GM23248 (cell line): Measurements from ENCODE around the gene KIF1B. TPM values are rescaled to one million over a fixed set of nuclear protein-coding genes. Genes with fewer than 3 reads are reported as not detected.
"Not testable (repeated sequence)": the region's sequence is repeated elsewhere in the genome, so short reads cannot be mapped to it uniquely, and the experiment has no call there.

Experiments
- DNase-seq: peaks from one replicate; pipeline ENCODE4 v3.0.0-alpha.2; 2015
- H2AFZ ChIP-seq: fragments of 200-600 bp; sonication (generic); 2 replicates; pipeline ENCODE4 v1.6.1; 2016; ENCODE audit warnings: antibody characterized with exemption
- H3F3A ChIP-seq: fragments of 200-600 bp; sonication (generic); 2 replicates; pipeline ENCODE4 v1.6.1; 2016; ENCODE audit warnings: mild to moderate bottlenecking, antibody characterized with exemption, mixed run types; ENCODE audit not compliant: insufficient read depth
- H3K27ac ChIP-seq: fragments of 200-600 bp; sonication (generic); 2 replicates; pipeline ENCODE4 v1.5.1; 2016; ENCODE audit warnings: mild to moderate bottlenecking
- H3K27me3 ChIP-seq: fragments of 200-600 bp; sonication (generic); replicated peaks from 2 replicates; pipeline ENCODE4 v1.6.1; 2016; ENCODE audit warnings: mild to moderate bottlenecking; ENCODE audit not compliant: insufficient read depth
- H3K36me3 ChIP-seq: fragments of 200-600 bp; sonication (generic); 2 replicates; pipeline ENCODE4 v1.6.1; 2016; ENCODE audit warnings: low read depth, mild to moderate bottlenecking
- H3K4me1 ChIP-seq: fragments of 200-600 bp; sonication (generic); 2 replicates; pipeline ENCODE4 v1.6.1; 2016; ENCODE audit warnings: mild to moderate bottlenecking; ENCODE audit not compliant: insufficient read depth
- H3K4me2 ChIP-seq: fragments of 200-600 bp; sonication (generic); one replicate; pipeline ENCODE4 v1.6.1; 2016; ENCODE audit warnings: mild to moderate bottlenecking; ENCODE audit not compliant: unreplicated experiment
- H3K4me3 ChIP-seq: fragments of 200-600 bp; sonication (generic); 2 replicates; pipeline ENCODE4 v1.5.1; 2016; ENCODE audit warnings: mild to moderate bottlenecking
- H3K79me2 ChIP-seq: fragments of 200-600 bp; sonication (generic); 2 replicates; pipeline ENCODE4 v1.6.1; 2016; ENCODE audit warnings: mild to moderate bottlenecking; ENCODE audit not compliant: insufficient read depth
- H3K9ac ChIP-seq: fragments of 200-600 bp; sonication (generic); 2 replicates; pipeline ENCODE4 v1.6.1; 2016; ENCODE audit warnings: mild to moderate bottlenecking
- H3K9me2 ChIP-seq: fragments of 200-600 bp; sonication (generic); 2 replicates; pipeline ENCODE4 v1.6.1; 2016; ENCODE audit warnings: mixed run types, mild to moderate bottlenecking, moderate library complexity; ENCODE audit not compliant: insufficient read depth
- H3K9me3 ChIP-seq: fragments of 200-600 bp; sonication (generic); one replicate; pipeline ENCODE4 v1.6.1; 2017; ENCODE audit warnings: low read depth
- H4K20me1 ChIP-seq: fragments of 200-600 bp; sonication (generic); 2 replicates; pipeline ENCODE4 v1.6.0; 2016; ENCODE audit not compliant: insufficient read depth
- EZH2 ChIP-seq: fragments of 200-600 bp; sonication (generic); IDR thresholded peaks from 2 replicates; pipeline ENCODE4 v1.6.1; 2018; ENCODE audit warnings: antibody characterized with exemption, mild to moderate bottlenecking; ENCODE audit not compliant: insufficient read depth, poor library complexity, severe bottlenecking
- EZH2phosphoT487 ChIP-seq: fragments of 200-600 bp; sonication (generic); IDR thresholded peaks from 2 replicates; pipeline ENCODE4 v1.6.1; 2018; ENCODE audit warnings: antibody characterized with exemption, moderate library complexity, mild to moderate bottlenecking, low read depth; ENCODE audit not compliant: insufficient read depth
- WGBS, 2 experiments: methylation state at CpG; one replicate each; pipeline ENCODE4 v1.1.6; 2015 to 2017; ENCODE audit warnings: low lambda C conversion rate in 2 of 2, low coverage in 1 of 2; ENCODE audit errors: missing lambda C conversion rate in 2 of 2; 5-methylcytosine and 5-hydroxymethylcytosine counted together
- in situ Hi-C: fragments of 300-500 bp; cut with MboI; formaldehyde crosslinking; loops from 2 replicates; pipeline ENCODE4 v1.15.0; 2020
- polyA plus RNA-seq: library from polyadenylated mRNA; unstranded; fragments of >200 nt; fragmentation: Nextera tagmentation; extraction: Ambion mirVana; gene quantifications from 2 replicates; pipeline ENCODE4 v1.2.1, GENCODE V29; 2016
- total RNA-seq: library from RNA; depleted of rRNA; stranded (reverse); fragments of >200 nt; shearing (Covaris generic); gene quantifications from 2 replicates; pipeline ENCODE4 v1.2.3, GENCODE V29; 2014

The KIF1B gene
- total and polyA plus RNA-seq, 2 experiments from 2014 or later = 14.8 to 24.8 TPM

DNA sequence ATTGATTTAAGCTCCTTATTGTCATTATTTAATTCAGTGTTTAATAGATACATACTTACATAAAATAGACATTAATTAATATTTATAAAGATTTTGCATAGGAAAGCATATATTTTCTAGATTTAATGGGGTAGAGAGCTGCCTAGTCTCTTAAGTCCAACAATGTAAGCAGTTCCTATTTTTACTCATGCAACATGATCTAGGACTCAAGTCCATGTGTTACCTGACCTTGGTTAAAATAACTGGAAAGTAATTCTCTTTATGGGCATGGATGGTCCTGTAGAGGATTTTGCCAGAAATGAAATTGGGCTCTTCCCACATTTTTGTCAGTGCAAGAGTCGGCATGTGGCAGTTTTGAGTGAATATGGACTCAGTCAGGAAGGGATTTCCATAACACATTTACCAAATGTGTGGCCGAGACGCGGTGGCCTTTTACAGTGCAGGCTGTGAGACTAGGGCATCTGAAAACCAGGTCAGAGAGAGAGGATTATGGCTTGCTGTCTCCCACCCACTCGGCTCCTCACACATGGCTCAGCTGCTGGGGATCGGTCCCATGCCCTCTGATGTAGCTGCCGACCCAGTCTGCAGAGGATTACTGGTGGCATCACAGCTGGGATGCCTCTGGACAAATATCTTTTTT is 6.2 kb upstream of the KIF1B start:
- TF ChIP-seq EZH2 (no peak), EZH2phosphoT487 (no peak)
- in situ Hi-C loops = no loop called here
- Histone ChIP-seq H3K9me2 (no peaks in the 10 kb centered on the region), H3F3A (peaks cover 1% of the 10 kb centered on the region; the same call in 1 of the 2 replicates), H3K27me3 (no peaks in the 10 kb centered on the region), H3K27ac (no peak overlapping the region), H3K4me3 (no peak overlapping the region), H3K9me3 (no peaks in the 10 kb centered on the region), H2AFZ (no peak overlapping the region), H3K9ac (no peak overlapping the region), H3K79me2 (no peaks in the 10 kb centered on the region), H3K36me3 (no peaks in the 10 kb centered on the region), H3K4me2 (no peak overlapping the region), H3K4me1 (no peaks in the 10 kb centered on the region), H4K20me1 (no peaks in the 10 kb centered on the region)
- no peak for DNase-seq
- WGBS, 2 experiments = 61 to 62% methylated on average over 7 of the region's 7 CpGs

DNA sequence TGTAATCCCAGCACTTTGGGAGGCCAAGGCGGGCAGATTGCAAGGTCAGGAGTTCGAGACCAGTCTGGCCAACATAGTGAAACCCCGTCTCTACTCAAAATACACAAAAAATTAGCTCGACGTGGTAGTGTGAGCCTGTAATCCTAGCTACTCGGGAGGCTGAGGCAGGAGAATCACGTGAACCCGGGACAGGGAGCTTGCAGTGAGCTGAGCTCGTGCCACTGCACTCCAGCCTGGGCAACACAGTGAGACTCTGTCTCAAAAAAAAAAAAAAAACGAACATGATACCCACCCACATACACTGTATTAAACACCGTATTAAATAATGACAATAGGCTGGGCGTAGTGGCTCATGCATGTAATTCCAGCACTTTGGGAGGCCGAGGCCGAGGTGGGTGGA is 5.2 kb upstream of the KIF1B start:
- H3K4me2 ChIP-seq, H3K9me2 ChIP-seq: not testable (repeated sequence)

DNA sequence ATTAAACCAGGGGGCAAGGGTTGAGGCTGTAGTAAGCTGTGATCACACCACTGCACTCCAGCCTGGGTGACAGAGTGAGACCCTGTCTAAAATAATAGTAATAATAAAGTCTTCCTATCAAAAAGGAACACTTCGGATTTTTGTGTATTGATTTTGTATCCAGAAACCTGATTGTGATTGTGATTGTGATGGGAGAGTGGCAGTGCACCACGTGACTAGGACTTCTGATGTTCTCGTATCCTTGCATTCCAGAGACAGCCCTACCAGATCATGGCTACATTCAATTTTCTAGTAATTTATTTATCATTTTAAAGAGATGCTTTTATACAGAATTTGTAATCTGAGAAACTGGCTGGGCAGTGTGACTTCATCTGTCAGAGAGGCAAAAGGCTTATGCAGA is 2.6 kb upstream of the KIF1B start:
- peaks cover 18% of the 10 kb centered on the region for H3F3A ChIP-seq
- H3K4me2 ChIP-seq = no peak overlapping the region
- no peak overlapping the region for H2AFZ ChIP-seq
- peaks cover 8% of the 10 kb centered on the region for H4K20me1 ChIP-seq
- no peaks in the 10 kb centered on the region for H3K9me2 ChIP-seq
- peaks cover 12% of the 10 kb centered on the region for H3K79me2 ChIP-seq
- DNase-seq = no peak
- in situ Hi-C loops = no loop called here
- no peaks in the 10 kb centered on the region for H3K36me3 ChIP-seq
- TF ChIP-seq EZH2 (no peak), EZH2phosphoT487 (no peak)
- no peak overlapping the region for H3K27ac ChIP-seq
- H3K9ac ChIP-seq = no peak overlapping the region
- no peak overlapping the region for H3K4me3 ChIP-seq
- H3K27me3 ChIP-seq = no peaks in the 10 kb centered on the region
- WGBS, 2 experiments = 91 to 98% methylated on average over 3 of the region's 3 CpGs
- H3K4me1 ChIP-seq = peaks cover 6% of the 10 kb centered on the region
- H3K9me3 ChIP-seq = no peaks in the 10 kb centered on the region

More for the DNA sequence above, 5.2 kb upstream of the KIF1B start:
- H3K36me3 ChIP-seq, H2AFZ ChIP-seq, in situ Hi-C loops, H3K4me3 ChIP-seq, H4K20me1 ChIP-seq, H3K27ac ChIP-seq, DNase-seq, H3K27me3 ChIP-seq, H3K4me1 ChIP-seq, H3F3A ChIP-seq, H3K9ac ChIP-seq, H3K79me2 ChIP-seq, H3K9me3 ChIP-seq: not testable (repeated sequence)
- 84 to 88% methylated on average over 14 of the region's 14 CpGs for WGBS, 2 experiments

DNA sequence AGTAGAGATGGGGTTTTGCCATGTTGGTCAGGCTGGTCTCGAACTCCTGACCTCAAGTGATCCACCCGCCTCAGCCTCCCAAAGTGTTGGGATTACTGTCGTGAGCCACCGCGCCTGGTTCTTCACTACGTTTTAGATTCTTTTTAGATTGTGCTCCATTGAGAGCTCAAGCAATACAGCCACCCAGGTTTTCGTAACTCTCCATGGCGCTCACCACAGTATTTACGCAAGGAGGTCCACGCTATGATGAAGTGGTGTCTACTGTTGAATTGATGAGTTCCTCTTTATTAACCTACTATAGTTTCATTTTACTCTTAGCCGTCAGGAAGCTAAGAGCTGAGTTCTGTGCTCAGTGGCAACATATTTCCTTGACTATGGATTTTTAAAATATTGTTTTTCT is 1.8 kb upstream of the KIF1B start:
- Histone ChIP-seq H3K4me1 (peaks cover 13% of the 10 kb centered on the region), H3K36me3 (no peaks in the 10 kb centered on the region), H3K9me3 (no peaks in the 10 kb centered on the region), H3K27me3 (no peaks in the 10 kb centered on the region), H2AFZ (no peak overlapping the region), H3K9ac (no peak overlapping the region), H3K4me2 (no peak overlapping the region), H3K4me3 (no peak overlapping the region), H3K27ac (no peak overlapping the region), H3K79me2 (peaks cover 20% of the 10 kb centered on the region), H4K20me1 (peaks cover 8% of the 10 kb centered on the region), H3K9me2 (no peaks in the 10 kb centered on the region), H3F3A (peaks cover 24% of the 10 kb centered on the region)
- TF ChIP-seq EZH2 (no peak), EZH2phosphoT487 (no peak)
- 98 to 99% methylated on average over 11 of the region's 11 CpGs for WGBS, 2 experiments
- no peak for DNase-seq
- in situ Hi-C loops = no loop called here

DNA sequence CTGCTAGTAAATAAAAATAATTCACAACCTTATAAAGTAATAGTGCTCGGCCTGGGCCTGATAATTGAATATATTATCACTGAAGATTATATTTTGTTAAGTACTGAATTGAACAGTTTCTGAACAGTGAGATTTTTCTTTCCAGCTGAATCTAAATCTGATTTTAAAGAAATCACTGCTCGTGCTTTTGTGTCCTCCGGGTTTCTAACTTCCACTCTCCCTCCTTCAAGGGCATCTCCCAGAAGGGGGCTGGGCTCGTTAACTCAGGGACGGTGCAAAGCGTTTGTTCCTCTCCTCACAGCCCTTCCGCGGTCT is 823 bp upstream of the KIF1B start:
- Histone ChIP-seq H2AFZ (peak overlapping the region; percentile 89), H3K36me3 (no peaks in the 10 kb centered on the region), H3F3A (peaks cover 32% of the 10 kb centered on the region), H3K4me1 (peaks cover 20% of the 10 kb centered on the region), H3K9me3 (no peaks in the 10 kb centered on the region), H3K4me3 (peak overlapping the region; percentile 100), H3K9ac (peak overlapping the region; percentile 99), H3K4me2 (peak overlapping the region; percentile 90), H3K9me2 (no peaks in the 10 kb centered on the region), H3K27me3 (no peaks in the 10 kb centered on the region), H3K27ac (peak overlapping the region; percentile 99), H3K79me2 (peaks cover 30% of the 10 kb centered on the region), H4K20me1 (peaks cover 8% of the 10 kb centered on the region)
- no peak for DNase-seq
- TF ChIP-seq EZH2 = no peak
- TF ChIP-seq EZH2phosphoT487 = no peak
- WGBS, 2 experiments = 2% methylated on average over 8 of the region's 8 CpGs
- in situ Hi-C loops = no loop called here
